GM23338 (cell line): Measurements from ENCODE around the gene RANBP6. TPM values are rescaled to one million over a fixed set of nuclear protein-coding genes. Genes with fewer than 3 reads are reported as not detected.

Source experiments
- microRNA-seq: library from miRNA; unstranded; fragments of <30 nt; microRNA quantifications from one replicate; pipeline ENCODE4, GENCODE V29; 2017
- polyA plus RNA-seq: library from polyadenylated mRNA; unstranded; fragments of >200 nt; fragmentation: Nextera tagmentation; extraction: Ambion mirVana; gene quantifications from 2 replicates; pipeline ENCODE4 v1.2.1, GENCODE V29; 2016
- small RNA-seq: library from RNA; depleted of rRNA; stranded (forward); fragments of <200 nt; gene quantifications from one replicate; pipeline ENCODE3, GENCODE V24; 2014; ENCODE audit warnings: low replicate concordance
- total RNA-seq: library from RNA; depleted of rRNA; stranded (reverse); fragments of >200 nt; shearing (Covaris generic); gene quantifications from 2 replicates; pipeline ENCODE4 v1.2.3, GENCODE V29; 2014; rRNA removed

Gene RANBP6
- total and polyA plus RNA-seq, 2 experiments from 2014 or later: 9.4 to 26.4 TPM

Small RNA genes within 50 kb of the gene (microRNA-seq; reads per million reads assigned to microRNA genes)
- 1.8 reads per million for gene MIR4665

Small RNA genes within 50 kb of the gene (small RNA-seq; reads per million reads assigned to genes)
- not detected for gene MIR4665

Other genes starting within 250 kb of the RANBP6 start
- 18.4 and 23.4 TPM in 2 replicates for gene ERMP1, start 182.5 kb downstream of the RANBP6 start, total RNA-seq
- 5.0 and 5.3 TPM in 2 replicates for gene ERMP1, start 182.5 kb downstream of the RANBP6 start, polyA plus RNA-seq
- not detected in 2 replicates for gene MLANA, start 124.7 kb downstream of the RANBP6 start, total RNA-seq
- 0.38 TPM in 1 of 2 replicates, not detected in the other for gene MLANA, start 124.7 kb downstream of the RANBP6 start, polyA plus RNA-seq
- gene IL33, start 200.2 kb upstream of the RANBP6 start, total RNA-seq: not detected in 2 replicates
- not detected in 2 replicates for gene IL33, start 200.2 kb upstream of the RANBP6 start, polyA plus RNA-seq